Endothelial cell of umbilical vein (primary cell): Measurements from ENCODE around the gene POLE4. TPM values are rescaled to one million over a fixed set of nuclear protein-coding genes. Genes with fewer than 3 reads are reported as not detected.

Experiments used
- BruUV-seq: library from RNA; stranded (reverse); fragments of 400-500 nt; replicated peaks from 2 replicates; lab custom pipeline; 2021; lab: Mats Ljungman, UMichigan
- CTCF ChIA-PET: fragments of 300-600, 350-600 bp; sonication (Branson Sonifier 250); formaldehyde crosslinking; loops from one replicate; lab custom pipeline; 2021; ENCODE audit warnings: antibody characterized with exemption, inconsistent platforms; lab: Charles Lee
- POLR2A ChIA-PET: fragments of 300-600, 350-600 bp; sonication (Branson Sonifier 250); formaldehyde crosslinking; loops from one replicate; lab custom pipeline; 2021; ENCODE audit warnings: antibody characterized with exemption, inconsistent platforms; lab: Charles Lee
- DNase-seq: peaks from one replicate; pipeline ENCODE4 v3.0.0-alpha.2; 2011; ENCODE audit warnings: low read depth, low spot score
- FAIRE-seq: peaks from 2 replicates; lab custom pipeline; 2011; peaks lifted over from hg19 to GRCh38; lab: Jason Lieb, UNC
- H2AFZ ChIP-seq: 2 replicates; pipeline ENCODE4 v1.6.0; 2012; ENCODE audit warnings: low read depth, low read length, control low read depth, inconsistent platforms
- H3K27ac ChIP-seq: 2 replicates; pipeline ENCODE4 v1.5.1; 2011; ENCODE audit warnings: low read depth, mild to moderate bottlenecking, control low read depth, low read length, moderate library complexity; ENCODE audit not compliant: insufficient read depth
- H3K27me3 ChIP-seq, 2 experiments: 2 replicates each; pipeline versions ENCODE4 v1.6.0 to v1.6.1; 2011; ENCODE audit warnings: low read length in 2 of 2, mixed read lengths in 1 of 2; ENCODE audit not compliant: control insufficient read depth in 2 of 2, insufficient read depth in 2 of 2
- H3K36me3 ChIP-seq, 2 experiments: 2 replicates in 1 of 2; 3 replicates in 1 of 2; pipeline ENCODE4 v1.5.1; 2011; ENCODE audit warnings: low read length in 2 of 2, mild to moderate bottlenecking in 1 of 2, moderate library complexity in 1 of 2; ENCODE audit not compliant: control insufficient read depth in 2 of 2, insufficient read depth in 2 of 2; ENCODE audit errors: extremely low read depth in 1 of 2
- H3K4me1 ChIP-seq: 3 replicates; pipeline ENCODE4 v1.5.1; 2011; ENCODE audit warnings: mild to moderate bottlenecking, low read length; ENCODE audit not compliant: control insufficient read depth, insufficient read depth; ENCODE audit errors: extremely low read depth
- H3K4me2 ChIP-seq: 2 replicates; pipeline ENCODE4 v1.6.1; 2011; ENCODE audit warnings: low read length, control low read depth, mixed read lengths; ENCODE audit not compliant: insufficient read depth
- H3K4me3 ChIP-seq, 3 experiments: fragments of 200-600 bp in 1 of 3; sonication (generic), shearing (Covaris generic) in 1 of 3; replicated peaks in 1 of 3; 2 replicates each; pipeline ENCODE4 v1.5.1; 2011 to 2016; ENCODE audit warnings: control low read depth in 3 of 3, low read length in 3 of 3, mild to moderate bottlenecking in 2 of 3, inconsistent platforms in 1 of 3, low read depth in 1 of 3, moderate library complexity in 1 of 3; ENCODE audit not compliant: insufficient read depth in 1 of 3
- H3K79me2 ChIP-seq: 2 replicates; pipeline ENCODE4 v1.6.0; 2012; ENCODE audit warnings: low read length, inconsistent platforms; ENCODE audit not compliant: control insufficient read depth, insufficient read depth
- H3K9ac ChIP-seq: replicated peaks from 2 replicates; pipeline ENCODE3; 2011; ENCODE audit warnings: low read length, control low read depth; ENCODE audit not compliant: insufficient read depth; ENCODE audit errors: extremely low read depth
- H3K9me1 ChIP-seq: replicated peaks from 3 replicates; pipeline ENCODE4 v1.6.0; 2011; ENCODE audit warnings: mild to moderate bottlenecking, low read length; ENCODE audit not compliant: control insufficient read depth, insufficient read depth; ENCODE audit errors: extremely low read depth
- H3K9me3 ChIP-seq: replicated peaks from 2 replicates; pipeline ENCODE4 v1.5.1; 2012; ENCODE audit warnings: low read length, inconsistent platforms; ENCODE audit not compliant: control insufficient read depth, insufficient read depth
- H4K20me1 ChIP-seq: replicated peaks from 2 replicates; pipeline ENCODE3; 2011; ENCODE audit warnings: mild to moderate bottlenecking, low read length; ENCODE audit not compliant: control insufficient read depth, insufficient read depth; ENCODE audit errors: extremely low read depth
- EZH2 ChIP-seq: IDR thresholded peaks from 2 replicates; pipeline ENCODE4 v1.6.1; 2012; ENCODE audit warnings: borderline replicate concordance, low read depth, mild to moderate bottlenecking, moderate library complexity, low read length, inconsistent platforms; ENCODE audit not compliant: severe bottlenecking
- FOS ChIP-seq: IDR thresholded peaks from 2 replicates; pipeline ENCODE4 v1.6.1; 2011; ENCODE audit warnings: mild to moderate bottlenecking, low read length, moderate library complexity, borderline replicate concordance; ENCODE audit not compliant: insufficient read depth
- GATA2 ChIP-seq: IDR thresholded peaks from 2 replicates; pipeline ENCODE4 v1.7.0; 2011; ENCODE audit warnings: low read depth, mild to moderate bottlenecking, moderate library complexity, mixed read lengths, low read length; ENCODE audit not compliant: insufficient read length, insufficient read depth
- JUN ChIP-seq: IDR thresholded peaks from 2 replicates; pipeline ENCODE4 v1.6.1; 2011; ENCODE audit warnings: borderline replicate concordance, low read depth; ENCODE audit not compliant: insufficient read length, insufficient read depth
- MAX ChIP-seq: IDR thresholded peaks from 2 replicates; pipeline ENCODE4 v1.6.1; 2011; ENCODE audit not compliant: insufficient read depth, insufficient read length
- MYC ChIP-seq: IDR thresholded peaks from one replicate; pipeline ENCODE4 v1.6.1; 2011; ENCODE audit warnings: mild to moderate bottlenecking, low read depth, low read length
- POLR2A ChIP-seq: IDR thresholded peaks from 2 replicates; pipeline ENCODE4 v1.6.1; 2012; ENCODE audit warnings: low read depth, mild to moderate bottlenecking, control low read depth, low read length
- POLR2AphosphoS5 ChIP-seq: IDR thresholded peaks from 2 replicates; pipeline ENCODE4 v1.6.1; 2012; ENCODE audit warnings: low read depth, mild to moderate bottlenecking, control low read depth, low read length, moderate library complexity; ENCODE audit not compliant: insufficient read depth
- dilution Hi-C: fragments of 300-500 bp; cut with MboI; formaldehyde crosslinking; loops from one replicate; pipeline ENCODE4 v1.15.0; 2019; ENCODE audit warnings: low sequenced_read_pairs; ENCODE audit not compliant: extremely low pct_ligation_motif_present
- intact Hi-C: fragments of 100-400 bp; cut with micrococcal nuclease; formaldehyde crosslinking; loops from one replicate; pipeline ENCODE4 v1.10.0; 2022
- polyA plus RNA-seq, 4 experiments: library from polyadenylated mRNA; depleted of rRNA in 3 of 4; stranded (reverse) in 3 of 4; unstranded in 1 of 4; fragments of >200 nt; gene quantifications; 2 replicates each; pipeline versions ENCODE4 v1.2.1 to v1.2.3, GENCODE V29; 2011 to 2012; ENCODE audit warnings: missing spikeins in 1 of 4
- total RNA-seq: library from RNA; stranded (reverse); gene quantifications from 2 replicates; pipeline ENCODE4 v1.2.3, GENCODE V29; 2021
- TF ChIP-seq, protein P1 (sequence below), 2 donors: IDR thresholded peaks; 1 replicate in 1 of 2; 2 replicates in 1 of 2; pipeline ENCODE4 v1.5.1; 2011; ENCODE audit warnings: low read length in 2 of 2, mild to moderate bottlenecking in 2 of 2, moderate library complexity in 2 of 2, control low read depth in 1 of 2, inconsistent platforms in 1 of 2, low read depth in 1 of 2; ENCODE audit not compliant: insufficient read depth in 1 of 2; ENCODE audit errors: extremely low read depth in 1 of 2

The POLE4 gene
- total and polyA plus RNA-seq, 2 donors (not counting 3 experiments of a cell fraction or from before 2014, with no cell fraction given) = 21.4 to 42.6 TPM

GRCh38 chr2:75003276-75003675, 44.8 kb downstream of the POLE4 start:
- no TSS peak for BruUV-seq
- Histone ChIP-seq H3K27me3 (no peaks in the 10 kb centered on the region), H4K20me1 (no peaks in the 10 kb centered on the region), H3K9me1 (no peaks in the 10 kb centered on the region), H3K4me2 (no peak overlapping the region), H3K9me3 (no peaks in the 10 kb centered on the region), H2AFZ (no peak overlapping the region), H3K4me3 (no peak overlapping the region), H3K36me3 (no peaks in the 10 kb centered on the region), H3K79me2 (no peaks in the 10 kb centered on the region), H3K27ac (no peak overlapping the region), H3K9ac (no peak overlapping the region), H3K4me1 (no peaks in the 10 kb centered on the region)
- CTCF ChIA-PET = interaction anchor here (1.3 kb wide), 1 partner anchor 84 kb away, joined by 4 read pairs; no protein-coding TSS in a partner anchor
- dilution Hi-C loops (no loop called here), intact Hi-C loops (no loop called here)
- FAIRE-seq (no peak), DNase-seq (no peak)
- TF ChIP-seq MAX (no peak), EZH2 (no peak), JUN (no peak), FOS (no peak), POLR2A (no peak), GATA2 (no peak), POLR2AphosphoS5 (no peak), MYC (no peak)
- TF ChIP-seq, protein P1, sequence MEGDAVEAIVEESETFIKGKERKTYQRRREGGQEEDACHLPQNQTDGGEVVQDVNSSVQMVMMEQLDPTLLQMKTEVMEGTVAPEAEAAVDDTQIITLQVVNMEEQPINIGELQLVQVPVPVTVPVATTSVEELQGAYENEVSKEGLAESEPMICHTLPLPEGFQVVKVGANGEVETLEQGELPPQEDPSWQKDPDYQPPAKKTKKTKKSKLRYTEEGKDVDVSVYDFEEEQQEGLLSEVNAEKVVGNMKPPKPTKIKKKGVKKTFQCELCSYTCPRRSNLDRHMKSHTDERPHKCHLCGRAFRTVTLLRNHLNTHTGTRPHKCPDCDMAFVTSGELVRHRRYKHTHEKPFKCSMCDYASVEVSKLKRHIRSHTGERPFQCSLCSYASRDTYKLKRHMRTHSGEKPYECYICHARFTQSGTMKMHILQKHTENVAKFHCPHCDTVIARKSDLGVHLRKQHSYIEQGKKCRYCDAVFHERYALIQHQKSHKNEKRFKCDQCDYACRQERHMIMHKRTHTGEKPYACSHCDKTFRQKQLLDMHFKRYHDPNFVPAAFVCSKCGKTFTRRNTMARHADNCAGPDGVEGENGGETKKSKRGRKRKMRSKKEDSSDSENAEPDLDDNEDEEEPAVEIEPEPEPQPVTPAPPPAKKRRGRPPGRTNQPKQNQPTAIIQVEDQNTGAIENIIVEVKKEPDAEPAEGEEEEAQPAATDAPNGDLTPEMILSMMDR (IDR thresholded peaks at IDR 0.05; ENCODE audit: extremely low read depth in 1 of 2, insufficient read depth in 1 of 2, low read depth in 1 of 2, low read length in 2 of 2) = no peak
- POLR2A ChIA-PET = no interaction called here
